CD4-positive, alpha-beta memory T cell (primary cell): Measurements from ENCODE around the gene FAM163A. TPM values are rescaled to one million over a fixed set of nuclear protein-coding genes. Genes with fewer than 3 reads are reported as not detected.

ENCODE experiments used
- CTCF ChIA-PET: fragments of 350-600 bp; sonication (Branson Sonifier 250); formaldehyde crosslinking; loops from one replicate; lab custom pipeline; 2021; ENCODE audit warnings: inconsistent platforms; ENCODE audit not compliant: partially characterized antibody; lab: Charles Lee
- POLR2A ChIA-PET: fragments of 350-600 bp; sonication (Branson Sonifier 250); formaldehyde crosslinking; loops from one replicate; lab custom pipeline; 2021; ENCODE audit not compliant: partially characterized antibody; lab: Charles Lee
- DNase-seq, 5 donors: peaks; one replicate each; pipeline versions ENCODE4 v3.0.0 to v3.0.0-alpha.2; 2020 to 2022; ENCODE audit warnings: mixed read lengths in 1 of 5
- H3K27ac ChIP-seq: one replicate; pipeline ENCODE4 v1.7.0; 2013; ENCODE audit warnings: low read depth, low read length
- H3K27me3 ChIP-seq: 2 replicates; pipeline ENCODE4 v1.7.0; 2013; ENCODE audit warnings: mild to moderate bottlenecking, low read length, moderate library complexity; ENCODE audit not compliant: insufficient read depth
- H3K36me3 ChIP-seq: 2 replicates; pipeline ENCODE4 v1.7.0; 2013; ENCODE audit warnings: mild to moderate bottlenecking, low read length, moderate library complexity; ENCODE audit not compliant: insufficient read depth
- H3K4me1 ChIP-seq: 2 replicates; pipeline ENCODE4 v1.7.0; 2013; ENCODE audit warnings: mild to moderate bottlenecking, low read length, moderate library complexity; ENCODE audit not compliant: insufficient read depth
- H3K4me3 ChIP-seq, 2 donors: one replicate each; pipeline ENCODE4 v1.7.0; 2013; ENCODE audit warnings: low read length in 2 of 2, mild to moderate bottlenecking in 1 of 2
- H3K9me3 ChIP-seq, 2 donors: one replicate each; pipeline ENCODE4 v1.7.0; 2013; ENCODE audit warnings: low read length in 2 of 2, control low read depth in 1 of 2; ENCODE audit not compliant: control insufficient read depth in 1 of 2
- H3K27ac Mint-ChIP-seq, 7 donors: one replicate each; pipeline ENCODE4 v1.8.0; 2020 to 2021; ENCODE audit warnings: mixed read lengths in 7 of 7, mild to moderate bottlenecking in 6 of 7, inconsistent platforms in 3 of 7, moderate library complexity in 3 of 7
- H3K27me3 Mint-ChIP-seq, 2 donors: one replicate each; pipeline ENCODE4 v1.8.0; 2020 to 2021; ENCODE audit warnings: mixed read lengths in 2 of 2
- H3K36me3 Mint-ChIP-seq, 2 donors: one replicate each; pipeline ENCODE4 v1.8.0; 2020 to 2021; ENCODE audit warnings: mixed read lengths in 2 of 2, inconsistent platforms in 1 of 2, mild to moderate bottlenecking in 1 of 2
- H3K4me1 Mint-ChIP-seq, 4 donors: one replicate each; pipeline ENCODE4 v1.8.0; 2020 to 2021; ENCODE audit warnings: mixed read lengths in 4 of 4, mild to moderate bottlenecking in 1 of 4
- H3K4me3 Mint-ChIP-seq, 8 donors: one replicate each; pipeline ENCODE4 v1.8.0; 2020 to 2021; ENCODE audit warnings: mixed read lengths in 8 of 8, mild to moderate bottlenecking in 7 of 8, moderate library complexity in 6 of 8, inconsistent platforms in 3 of 8
- H3K9me3 Mint-ChIP-seq, 8 donors: one replicate each; pipeline ENCODE4 v1.8.0; 2020 to 2021; ENCODE audit warnings: mixed read lengths in 8 of 8, mild to moderate bottlenecking in 5 of 8, inconsistent platforms in 3 of 8, moderate library complexity in 1 of 8
- intact Hi-C: fragments of 100-400 bp; cut with micrococcal nuclease; formaldehyde crosslinking; loops from one replicate; pipeline ENCODE4 v1.15.1; 2023
- polyA plus RNA-seq, 2 donors: library from polyadenylated mRNA; unstranded; fragments of 300-500 nt; fragmentation: Illumina TruSeq; gene quantifications; one replicate each; pipeline ENCODE4 v1.2.3, GENCODE V29; 2021
- total RNA-seq, 2 experiments: library from RNA; stranded (reverse); gene quantifications; one replicate each; pipeline ENCODE4 v1.2.3, GENCODE V29; 2021

FAM163A gene
- total and polyA plus RNA-seq, 4 experiments from 2014 or later = 0.11 to 0.29 (median 0.20) TPM; not detected in 1

- intact Hi-C loops = loop anchor here (1.0 to 10.0 kb wide), 6 partner anchors 18 to 1279 kb away; partner anchors contain the start of genes AXDND1, CEP350 and TOR1AIP1
- Mint-ChIP-seq H3K27me3 (peaks cover 0 to 3% of the 10 kb centered on the region in 2 donors), H3K36me3 (peaks cover 0 to 2% of the 10 kb centered on the region in 2 donors), H3K27ac (peak overlapping the region; percentile 4 to 99 (median 95)), H3K4me3 (peak overlapping the region; percentile 92 to 100 (median 96)), H3K4me1 (peaks cover 14 to 31% (median 27%) of the 10 kb centered on the region in 4 donors), H3K9me3 (no peaks in the 10 kb centered on the region)
- DNase-seq = no peak
- H3K36me3 ChIP-seq = no peaks in the 10 kb centered on the region
- peak overlapping the region; percentile 56 to 63 for H3K4me3 ChIP-seq
- ChIA-PET CTCF (interaction anchor here (0.6 to 11.5 kb wide), 53 partner anchors 8 to 810 kb away, joined by 3 to 446 read pairs (median 6); partner anchors contain the start of genes CEP350, TOR1AIP1 and TOR1AIP2), POLR2A (interaction anchor here (0.6 to 3.3 kb wide), 11 partner anchors 18 to 519 kb away, joined by 3 to 36 read pairs (median 4); partner anchors contain the start of genes CEP350 and TOR1AIP1)
- H3K27me3 ChIP-seq = no peaks in the 10 kb centered on the region
- H3K9me3 ChIP-seq = no peaks in the 10 kb centered on the region
- peaks cover 23% of the 10 kb centered on the region for H3K4me1 ChIP-seq
- H3K27ac ChIP-seq = peak overlapping the region; percentile 52
Observed at GRCh38 chr1:179813626-179814545, 70.8 kb downstream of the FAM163A start.

GRCh38 chr1:179814546-179814838, 71.4 kb downstream of the FAM163A start:
- POLR2A ChIA-PET = interaction anchor here (0.9 to 3.3 kb wide), 11 partner anchors 18 to 520 kb away, joined by 3 to 36 read pairs (median 4); partner anchors contain the start of genes CEP350, TOR1AIP1 and TOR1AIP2
- Mint-ChIP-seq H3K4me1 (peaks cover 14 to 31% (median 27%) of the 10 kb centered on the region in 4 donors), H3K9me3 (no peaks in the 10 kb centered on the region), H3K36me3 (peaks cover 0 to 2% of the 10 kb centered on the region in 2 donors), H3K27ac (peak overlapping the region; percentile 92 to 99 (median 97)), H3K27me3 (peaks cover 0 to 3% of the 10 kb centered on the region in 2 donors), H3K4me3 (peak overlapping the region; percentile 92 to 100 (median 96))
- Histone ChIP-seq H3K4me1 (peaks cover 21% of the 10 kb centered on the region), H3K27ac (peak overlapping the region; percentile 52), H3K9me3 (no peaks in the 10 kb centered on the region), H3K27me3 (no peaks in the 10 kb centered on the region), H3K4me3 (peak overlapping the region; percentile 56 to 63), H3K36me3 (no peaks in the 10 kb centered on the region)
- no peak for DNase-seq
- CTCF ChIA-PET = interaction anchor here (0.6 to 11.5 kb wide), 59 partner anchors 8 to 1043 kb away, joined by 3 to 446 read pairs (median 4); partner anchors contain the start of genes CEP350, SOAT1, TOR1AIP1 and TOR1AIP2
- intact Hi-C loops = loop anchor here (1.0 to 10.0 kb wide), 6 partner anchors 18 to 1280 kb away; partner anchors contain the start of genes AXDND1, CEP350 and TOR1AIP1

- Mint-ChIP-seq H3K4me3 (peak overlapping the region; percentile 92 to 100 (median 96)), H3K27me3 (no peaks in the 10 kb centered on the region), H3K27ac (peak overlapping the region; percentile 92 to 99 (median 97)), H3K4me1 (peaks cover 10 to 26% (median 22%) of the 10 kb centered on the region in 4 donors), H3K9me3 (no peaks in the 10 kb centered on the region), H3K36me3 (peaks cover 0 to 2% of the 10 kb centered on the region in 2 donors)
- CTCF ChIA-PET = interaction anchor here (0.6 to 11.5 kb wide), 37 partner anchors 7 to 1044 kb away, joined by 3 to 446 read pairs (median 7); partner anchors contain the start of genes CEP350, SOAT1 and TOR1AIP1
- no peaks in the 10 kb centered on the region for H3K36me3 ChIP-seq
- intact Hi-C loops = loop anchor here (2.0 to 10.0 kb wide), 3 partner anchors 139 to 1281 kb away; partner anchors contain the start of genes CEP350 and FAM20B
- POLR2A ChIA-PET = interaction anchor here (1.0 to 3.3 kb wide), 9 partner anchors 11 to 364 kb away, joined by 3 to 36 read pairs (median 10); partner anchors contain the start of genes CEP350, TOR1AIP1 and TOR1AIP2
- no peak for DNase-seq
- H3K4me3 ChIP-seq = peak overlapping the region; percentile 47 to 56
- no peaks in the 10 kb centered on the region for H3K9me3 ChIP-seq
- peak overlapping the region; percentile 52 for H3K27ac ChIP-seq
- peaks cover 17% of the 10 kb centered on the region for H3K4me1 ChIP-seq
- no peaks in the 10 kb centered on the region for H3K27me3 ChIP-seq
Observed at GRCh38 chr1:179815641-179816040, 72.5 kb downstream of the FAM163A start.

- peak overlapping the region; percentile 92 to 100 (median 96) for H3K4me3 Mint-ChIP-seq
- H3K9me3 Mint-ChIP-seq = no peaks in the 10 kb centered on the region
- intact Hi-C loops = loop anchor here (5.0 to 10.0 kb wide), 2 partner anchors 789 to 1282 kb away; partner anchors contain the start of gene FAM20B
- H3K36me3 Mint-ChIP-seq = peaks cover 0 to 2% of the 10 kb centered on the region in 2 donors
- no peak overlapping the region for H3K4me3 ChIP-seq
- DNase-seq = no peak
- H3K27ac Mint-ChIP-seq = peak overlapping the region in 6 of 7 donors; percentile 43 to 99 (median 92)
- peaks cover 10 to 26% (median 22%) of the 10 kb centered on the region in 4 donors for H3K4me1 Mint-ChIP-seq
- no peaks in the 10 kb centered on the region for H3K36me3 ChIP-seq
- POLR2A ChIA-PET = interaction anchor here (1.0 to 3.3 kb wide), 3 partner anchors 15 to 65 kb away, joined by 3 to 36 read pairs (median 22); partner anchors contain the start of gene TOR1AIP1
- H3K27me3 ChIP-seq = no peaks in the 10 kb centered on the region
- H3K4me1 ChIP-seq = peaks cover 17% of the 10 kb centered on the region
- no peak overlapping the region for H3K27ac ChIP-seq
- CTCF ChIA-PET = interaction anchor here (1.2 to 10.5 kb wide), 9 partner anchors 10 to 110 kb away, joined by 3 to 190 read pairs (median 10); no protein-coding TSS in a partner anchor
- H3K27me3 Mint-ChIP-seq = no peaks in the 10 kb centered on the region
- H3K9me3 ChIP-seq = no peaks in the 10 kb centered on the region
Observed at GRCh38 chr1:179816196-179816960, 73.3 kb downstream of the FAM163A start.

GRCh38 chr1:179817056-179817455, 74.0 kb downstream of the FAM163A start:
- Histone ChIP-seq H3K27ac (no peak overlapping the region), H3K27me3 (no peaks in the 10 kb centered on the region), H3K4me3 (no peak overlapping the region), H3K36me3 (no peaks in the 10 kb centered on the region), H3K4me1 (peaks cover 17% of the 10 kb centered on the region), H3K9me3 (no peaks in the 10 kb centered on the region)
- no peaks in the 10 kb centered on the region for H3K27me3 Mint-ChIP-seq
- H3K27ac Mint-ChIP-seq = peak overlapping the region in 1 of 7 donors; percentile 27
- ChIA-PET POLR2A (interaction anchor here (1.0 to 3.3 kb wide), 2 partner anchors 15 to 65 kb away, joined by 3 to 36 read pairs; partner anchors contain the start of gene TOR1AIP1), CTCF (interaction anchor here (1.2 to 10.5 kb wide), 7 partner anchors 8 to 111 kb away, joined by 3 to 190 read pairs (median 5); no protein-coding TSS in a partner anchor)
- H3K36me3 Mint-ChIP-seq = peaks cover 0 to 2% of the 10 kb centered on the region in 2 donors
- peaks cover 10 to 26% (median 22%) of the 10 kb centered on the region in 4 donors for H3K4me1 Mint-ChIP-seq
- H3K4me3 Mint-ChIP-seq = peak overlapping the region in 1 of 8 donors; percentile 32
- intact Hi-C loops = loop anchor here (5.0 to 10.0 kb wide), 2 partner anchors 790 to 1282 kb away; partner anchors contain the start of gene FAM20B
- no peaks in the 10 kb centered on the region for H3K9me3 Mint-ChIP-seq
- no peak for DNase-seq

- POLR2A ChIA-PET = interaction anchor here (1.0 kb wide), 1 partner anchor 14 kb away, joined by 3 read pairs; no protein-coding TSS in a partner anchor
- H3K36me3 Mint-ChIP-seq = peaks cover 0 to 2% of the 10 kb centered on the region in 2 donors
- H3K4me3 Mint-ChIP-seq = no peak overlapping the region
- H3K9me3 ChIP-seq = no peaks in the 10 kb centered on the region
- no peaks in the 10 kb centered on the region for H3K36me3 ChIP-seq
- no peaks in the 10 kb centered on the region for H3K27me3 Mint-ChIP-seq
- H3K4me1 Mint-ChIP-seq = peaks cover 10 to 26% (median 22%) of the 10 kb centered on the region in 4 donors
- H3K27ac Mint-ChIP-seq = peak overlapping the region in 1 of 7 donors; percentile 46
- CTCF ChIA-PET = interaction anchor here (1.2 to 8.3 kb wide), 3 partner anchors 9 to 111 kb away, joined by 3 to 101 read pairs (median 12); no protein-coding TSS in a partner anchor
- peaks cover 17% of the 10 kb centered on the region for H3K4me1 ChIP-seq
- no peaks in the 10 kb centered on the region for H3K9me3 Mint-ChIP-seq
- no peaks in the 10 kb centered on the region for H3K27me3 ChIP-seq
- intact Hi-C loops = loop anchor here (5.0 to 10.0 kb wide), 2 partner anchors 790 to 1283 kb away; partner anchors contain the start of gene FAM20B
- no peak for DNase-seq
- no peak overlapping the region for H3K4me3 ChIP-seq
- H3K27ac ChIP-seq = no peak overlapping the region
Observed at GRCh38 chr1:179817789-179818188, 74.7 kb downstream of the FAM163A start.
